HG02943 (cell line): ENCODE measurements around the gene TJP1.
"Not testable (repeated sequence)": the region's sequence is repeated elsewhere in the genome, so short reads cannot be mapped to it uniquely, and the experiment has no call there.

ENCODE experiments used
- ATAC-seq: cut with Tn5 transposase; IDR thresholded peaks from one replicate; pipeline ENCODE4 v1.9.1; 2021; ENCODE audit warnings: mild to moderate bottlenecking, low read depth, moderate library complexity; ENCODE audit not compliant: unreplicated experiment

Gene TJP1

GRCh38 chr15:29686445-29687203 lies 135.6 kb downstream of the TJP1 start:
- no peak for ATAC-seq

GRCh38 chr15:29686079-29686425 lies 136.2 kb downstream of the TJP1 start:
- ATAC-seq: no peak

- ATAC-seq: no peak
These were observed 136.9 kb downstream of the TJP1 start for GRCh38 chr15:29685156-29686078.

- no peak for ATAC-seq
These were observed 139.5 kb downstream of the TJP1 start for GRCh38 chr15:29682781-29683180.

- ATAC-seq: no peak
These were observed 139.9 kb downstream of the TJP1 start for GRCh38 chr15:29682361-29682760.

- ATAC-seq: no peak
These were observed 140.3 kb downstream of the TJP1 start for GRCh38 chr15:29681946-29682345.

- no peak for ATAC-seq
These were observed 141.0 kb downstream of the TJP1 start for GRCh38 chr15:29681166-29681845.

GRCh38 chr15:29680465-29681165 lies 141.7 kb downstream of the TJP1 start:
- ATAC-seq: no peak

- no peak for ATAC-seq
These were observed 143.7 kb downstream of the TJP1 start for GRCh38 chr15:29678504-29679034.

- ATAC-seq: no peak
These were observed 144.3 kb downstream of the TJP1 start for GRCh38 chr15:29677871-29678461.

GRCh38 chr15:29677455-29677854 lies 144.8 kb downstream of the TJP1 start:
- ATAC-seq: no peak

- ATAC-seq: no peak
These were observed 145.3 kb downstream of the TJP1 start for GRCh38 chr15:29676961-29677402.

GRCh38 chr15:29676374-29676960 lies 145.8 kb downstream of the TJP1 start:
- ATAC-seq: not testable (repeated sequence)

- no peak for ATAC-seq
These were observed 146.4 kb downstream of the TJP1 start for GRCh38 chr15:29675791-29676301.

- ATAC-seq: no peak
These were observed 147.4 kb downstream of the TJP1 start for GRCh38 chr15:29674661-29675533.

GRCh38 chr15:29672923-29673809 lies 149.1 kb downstream of the TJP1 start:
- ATAC-seq: no peak

- no peak for ATAC-seq
These were observed 149.8 kb downstream of the TJP1 start for GRCh38 chr15:29672446-29672845.
